NCI-H1105 treated with DMSO at 0.1 percent for 48 hours (cell line): ENCODE data around the gene KY.
A peak's percentile ranks its signal among the peaks of the same experiment; 100 is the strongest.
"Not testable (repeated sequence)": the region's sequence is repeated elsewhere in the genome, so short reads cannot be mapped to it uniquely, and the experiment has no call there.

ENCODE experiments used
- DNase-seq: peaks from one replicate; lab custom pipeline; 2025; lab: John Stamatoyannopoulos, UW

Gene KY

GRCh38 chr3:134601539-134602439, 49.0 kb downstream of the KY start:
- peak; percentile 79 for DNase-seq

DNA sequence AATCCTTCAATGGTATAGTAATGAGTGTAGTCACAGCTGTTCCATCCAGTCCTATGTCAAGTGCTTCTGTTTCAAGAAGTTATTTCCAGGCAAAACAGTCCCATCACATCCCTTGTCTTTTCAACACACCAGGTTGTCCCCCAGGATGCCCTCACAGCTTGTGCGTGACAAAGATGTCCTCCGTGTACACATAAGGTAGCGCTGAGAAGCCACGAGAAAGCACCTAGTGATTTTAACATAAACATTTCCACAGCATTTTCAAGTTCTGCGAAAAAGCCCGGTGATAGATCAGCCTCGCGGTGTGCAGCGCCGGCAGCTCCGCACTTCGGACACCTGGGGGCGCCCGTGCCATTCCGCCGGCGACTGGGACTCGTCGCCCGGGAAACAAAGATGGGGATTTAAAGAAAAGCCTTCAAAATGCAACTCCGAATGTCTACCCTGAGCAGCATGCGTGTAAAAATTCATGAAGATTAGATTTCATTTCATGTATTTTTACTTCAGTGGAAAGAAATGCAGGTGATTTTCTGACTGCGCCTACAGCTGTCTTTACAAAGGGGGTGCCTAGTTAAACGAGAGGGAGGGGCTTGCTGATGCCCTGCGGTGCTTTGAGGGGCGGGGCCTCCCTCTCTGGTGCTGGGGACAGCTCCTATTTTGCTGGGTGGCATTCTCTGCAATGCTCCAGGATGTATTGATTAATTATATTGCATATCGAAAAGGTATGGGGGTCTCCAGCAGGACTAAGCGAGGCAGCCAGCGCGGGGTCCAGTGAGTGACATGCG, 49.9 kb downstream of the KY start:
- DNase-seq, result peak; percentile 81

GRCh38 chr3:134600206-134600605, 50.6 kb downstream of the KY start:
- no peak for DNase-seq

DNA sequence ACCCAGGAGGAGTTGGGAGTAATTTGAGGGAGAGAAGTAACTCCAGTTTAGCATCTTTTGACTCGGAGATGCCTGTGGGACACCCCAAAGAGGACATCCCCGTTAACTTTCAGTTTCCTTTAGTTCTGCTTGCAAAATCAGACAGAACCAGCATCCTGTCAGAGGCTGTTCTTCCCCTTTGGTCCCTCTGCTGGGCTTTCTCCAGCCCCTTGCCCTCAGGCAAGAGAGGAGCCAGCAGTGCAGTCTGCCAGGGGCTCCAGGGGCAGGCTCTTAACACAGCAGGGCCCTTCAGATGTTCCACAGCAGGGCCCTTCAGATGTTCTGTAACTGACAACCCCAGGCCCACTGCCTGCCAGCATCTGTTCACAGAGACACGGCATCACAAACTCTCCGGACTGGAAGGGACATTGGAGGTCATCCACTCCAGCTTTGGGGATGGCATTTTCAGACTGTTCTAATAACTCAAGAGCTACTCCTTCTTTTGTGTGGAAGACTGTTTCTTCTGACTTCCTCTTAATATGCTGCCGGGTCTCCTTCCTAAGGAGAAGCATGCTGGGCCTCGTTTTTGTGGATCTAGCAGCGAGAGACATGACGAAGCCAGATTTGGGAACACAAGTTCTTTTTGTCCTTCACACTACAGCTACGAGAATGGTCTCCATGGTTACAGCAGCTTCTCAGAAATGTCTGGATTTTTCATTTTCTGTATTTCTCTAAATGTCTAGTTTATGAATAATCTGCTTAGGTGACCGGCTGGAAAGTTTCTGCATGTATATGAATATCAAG, 51.9 kb downstream of the KY start:
- no peak for DNase-seq

DNA sequence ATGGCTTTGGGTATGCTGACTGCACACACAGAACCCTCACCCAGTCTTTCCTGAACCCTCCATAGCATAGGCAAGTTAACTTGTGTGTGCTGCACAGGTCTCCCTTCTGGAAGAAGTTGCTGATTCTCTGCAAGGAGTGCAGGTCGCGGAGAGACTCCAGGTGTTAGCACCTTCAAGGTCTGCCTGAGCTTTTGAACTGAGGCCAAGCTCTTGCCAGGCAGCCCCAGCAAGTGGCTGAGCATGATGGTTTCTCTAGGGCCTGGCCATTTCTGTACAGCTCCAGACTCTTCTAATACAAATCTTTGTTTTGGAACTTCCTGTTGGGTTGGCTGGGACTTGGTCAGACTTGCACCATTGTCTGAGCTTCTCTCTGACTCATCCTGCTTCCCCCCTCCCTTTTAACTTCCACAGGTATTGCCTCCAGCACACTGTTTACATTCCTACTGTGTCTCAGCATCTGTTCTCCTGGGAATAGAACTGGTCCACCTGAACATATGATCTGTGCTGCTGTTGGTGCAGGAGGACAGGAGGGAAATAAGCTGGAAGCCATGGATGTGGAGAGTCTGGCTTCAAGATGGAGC, 53.3 kb downstream of the KY start:
- no peak for DNase-seq

DNA sequence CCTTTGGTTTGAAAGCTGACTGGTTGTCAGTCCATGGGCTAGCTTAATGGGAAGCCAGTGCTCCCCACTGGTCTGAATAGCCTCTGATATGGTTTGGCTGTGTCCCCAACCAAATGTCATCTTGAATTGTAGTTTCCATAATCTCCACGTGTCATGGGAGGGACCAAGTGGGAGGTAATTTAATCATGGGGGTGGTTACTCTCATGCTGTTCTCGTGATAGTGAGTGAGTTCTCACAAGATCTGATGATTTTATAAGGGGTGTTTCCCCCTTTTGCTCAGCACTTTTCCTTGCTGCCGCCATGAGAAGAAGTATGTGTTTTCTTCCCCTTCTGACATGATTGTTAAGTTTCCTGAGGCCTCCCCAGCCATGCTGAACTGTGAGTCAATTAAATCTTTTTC, 55.8 kb downstream of the KY start:
- not testable (repeated sequence) for DNase-seq

- no peak for DNase-seq
These were observed 56.5 kb downstream of the KY start for GRCh38 chr3:134594331-134594741.

DNA sequence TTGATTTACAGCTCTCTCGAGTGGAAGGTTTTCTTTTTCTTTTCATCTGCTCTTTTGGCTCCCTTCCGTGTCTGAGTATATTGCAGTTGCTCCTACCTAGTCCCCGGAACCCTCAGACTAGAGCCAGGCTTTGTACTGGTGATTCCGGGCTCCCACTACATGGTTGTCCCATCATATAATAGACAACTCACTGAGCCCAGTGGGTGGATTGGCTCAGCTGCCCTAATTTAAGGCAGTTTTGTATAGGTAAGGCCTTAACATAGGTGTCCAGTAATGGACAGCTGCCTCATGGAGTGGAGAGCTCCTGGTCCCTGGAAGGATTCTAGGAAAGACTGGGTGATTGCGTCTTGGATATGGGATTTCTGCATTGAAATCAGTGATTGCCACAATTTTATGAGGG, 58.0 kb downstream of the KY start:
- DNase-seq, result no peak

DNA sequence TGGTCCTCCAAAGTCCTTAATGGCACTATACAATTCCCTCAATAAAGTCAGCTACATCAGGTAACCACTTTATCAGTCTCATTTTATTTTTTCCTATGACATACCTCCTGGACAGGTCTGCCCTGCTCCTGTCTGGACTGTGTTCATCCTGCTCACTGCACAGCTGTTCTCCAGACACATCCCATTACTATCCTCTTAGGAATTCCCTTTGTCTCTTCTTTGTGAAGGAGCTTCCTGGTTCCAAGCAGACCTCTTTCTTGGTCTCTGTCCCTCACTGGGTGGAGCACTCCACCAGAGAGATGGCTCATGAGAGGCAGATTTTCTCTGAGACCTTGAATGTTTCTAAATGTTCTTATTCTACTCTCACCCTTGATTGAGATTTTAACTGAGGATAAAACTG, 60.1 kb downstream of the KY start:
- no peak for DNase-seq

DNA sequence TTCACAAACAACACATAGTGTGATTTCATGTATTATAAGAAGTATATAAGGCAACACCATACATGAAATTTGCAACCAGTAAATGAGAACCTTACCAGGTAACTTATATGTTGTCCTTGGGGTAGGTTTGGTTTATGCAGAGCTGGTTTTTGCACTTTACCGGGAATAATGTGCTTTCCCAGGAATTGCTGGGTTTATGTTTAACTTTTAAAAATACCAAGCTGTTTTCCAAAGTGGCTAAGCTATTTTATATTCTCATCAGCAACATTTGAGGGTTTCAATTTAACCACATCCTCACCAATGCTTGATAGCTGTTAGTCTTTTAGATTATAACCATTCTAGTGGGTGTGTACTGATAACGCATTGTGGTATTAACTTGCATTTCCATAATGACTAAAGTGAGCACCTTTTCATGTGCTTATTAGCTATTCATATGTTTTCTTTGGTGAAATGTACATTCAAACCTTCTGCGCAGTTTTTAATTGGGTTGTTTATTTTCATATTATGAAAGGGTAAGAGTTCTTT, 71.6 kb downstream of the KY start:
- DNase-seq, result no peak

DNA sequence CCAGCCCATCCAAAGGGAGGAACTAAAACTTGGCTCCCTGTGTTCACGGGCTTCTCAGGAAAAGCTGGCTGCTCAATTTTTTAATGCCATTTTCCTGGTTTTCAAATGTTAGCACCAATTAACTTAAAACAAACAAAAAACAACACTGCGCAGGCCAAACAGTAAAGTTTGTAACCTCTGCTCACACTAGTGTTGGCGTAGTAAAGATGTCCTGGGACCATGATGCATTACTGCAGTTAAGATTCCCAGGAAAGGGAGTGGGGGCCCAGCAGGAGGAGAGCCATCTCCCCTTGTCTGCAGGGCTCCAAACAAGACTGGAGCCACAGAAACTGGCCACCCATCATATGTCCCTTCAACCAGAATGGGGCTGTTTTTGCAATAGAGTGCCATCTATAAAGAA, 74.0 kb downstream of the KY start:
- no peak for DNase-seq

GRCh38 chr3:134576426-134576825, 74.4 kb downstream of the KY start:
- DNase-seq, result no peak

DNA sequence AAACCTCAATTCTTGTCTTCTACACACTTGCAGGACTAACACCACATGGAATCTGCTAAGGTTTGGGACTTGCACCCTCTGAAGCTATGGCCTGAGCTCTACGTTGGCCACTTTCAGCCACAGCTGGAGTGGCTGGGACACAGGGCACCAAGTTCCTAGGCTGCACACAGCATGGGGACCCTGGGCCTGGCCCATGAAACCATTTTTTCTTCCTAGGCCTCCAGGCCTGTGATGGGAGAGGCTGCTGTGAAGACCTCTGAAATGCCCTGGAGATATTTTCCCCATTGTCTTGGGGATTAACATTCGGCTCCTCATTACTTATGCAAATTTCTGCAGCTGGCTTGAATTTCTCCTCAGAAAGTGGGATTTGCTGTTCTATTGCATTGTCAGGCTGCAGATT, 80.9 kb downstream of the KY start:
- not testable (repeated sequence) for DNase-seq

DNA sequence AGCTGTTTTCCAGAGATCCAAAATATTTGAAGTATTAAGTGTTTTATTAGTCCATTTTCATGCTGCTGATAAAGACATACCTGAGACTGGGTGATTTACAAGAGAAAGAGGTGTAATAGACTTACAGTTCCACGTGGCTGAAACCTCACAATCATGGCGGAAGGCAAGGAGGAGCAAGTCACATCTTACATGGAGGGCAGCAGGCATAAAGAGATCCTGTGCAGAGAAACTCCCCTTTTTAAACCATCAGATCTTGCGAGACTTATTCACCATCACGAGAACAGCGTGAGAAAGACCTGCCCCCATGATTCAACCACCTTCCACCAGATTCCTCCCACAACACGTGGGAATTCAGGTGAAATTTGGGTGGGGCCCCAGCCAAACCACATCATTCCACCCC, 82.0 kb downstream of the KY start:
- DNase-seq, result no peak

GRCh38 chr3:134567605-134568004, 83.2 kb downstream of the KY start:
- no peak for DNase-seq

DNA sequence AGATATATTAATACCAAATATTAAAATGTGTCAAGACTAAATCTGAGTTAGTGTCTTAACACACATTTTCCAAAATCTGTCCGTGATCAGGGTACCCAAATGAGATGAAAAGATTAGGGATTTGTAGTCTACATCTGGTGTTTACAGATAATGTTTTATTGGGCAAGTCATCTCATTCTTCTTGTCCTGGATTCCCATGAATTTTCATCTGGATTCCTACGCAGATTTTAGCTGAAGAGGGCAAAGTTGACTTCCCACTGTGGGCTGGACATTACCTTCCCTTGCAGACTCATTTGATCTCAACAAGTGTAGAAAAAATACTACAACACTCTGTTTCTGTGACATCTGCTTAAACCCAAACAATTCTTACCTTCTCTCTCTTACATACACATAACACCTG, 85.8 kb downstream of the KY start:
- no peak for DNase-seq

DNA sequence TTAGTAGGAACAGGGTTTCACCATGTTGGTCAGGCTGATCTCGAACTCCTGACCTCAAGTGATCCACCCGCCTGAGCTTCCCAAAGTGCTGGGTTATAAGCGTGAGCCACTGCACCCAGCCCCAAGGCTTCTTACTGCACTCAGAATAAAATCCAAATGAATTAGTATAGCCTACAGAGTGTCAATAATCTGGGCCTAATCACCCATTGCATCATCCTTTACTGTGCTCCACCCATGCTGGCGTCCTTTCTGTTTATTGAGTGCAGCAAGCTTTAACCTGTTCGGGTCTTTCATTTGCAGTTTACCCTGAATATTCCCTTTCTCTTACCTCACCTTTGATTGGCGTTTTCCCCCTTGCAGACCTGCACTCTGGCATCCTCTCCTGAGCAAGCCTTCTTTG, 87.2 kb downstream of the KY start:
- no peak for DNase-seq

GRCh38 chr3:134562055-134562454, 88.8 kb downstream of the KY start:
- no peak for DNase-seq

GRCh38 chr3:134559591-134559990, 91.2 kb downstream of the KY start:
- DNase-seq, result no peak
